ENCODE measurements around the gene WLS. TPM values are rescaled to one million over a fixed set of nuclear protein-coding genes. Genes with fewer than 3 reads are reported as not detected.

The WLS gene
- total and polyA plus RNA-seq, 2 experiments from 2014 or later = 0.87 to 1.2 TPM

GRCh38 chr1:68166348-68166747, 66.0 kb downstream of the WLS start:
- no peak overlapping the region for H3K4me3 Mint-ChIP-seq
- H3K4me3 ChIP-seq = no peak overlapping the region
- H2AFZ ChIP-seq = no peak overlapping the region
- H3K79me2 ChIP-seq (replicated peaks; ENCODE audit: insufficient read depth) = no peaks in the 10 kb centered on the region
- no peak overlapping the region for H3K4me2 ChIP-seq
- ATAC-seq (no peak), DNase-seq (ENCODE audit: low spot score) (no peak)
- TF ChIP-seq ZNF331 (CRISPR knock-in tag; IDR thresholded peaks at IDR 0.05; ENCODE audit: low read depth) = no peak
- TF ChIP-seq CREB1 (CRISPR knock-in tag; IDR thresholded peaks at IDR 0.05; ENCODE audit: low read depth) = no peak
- no peak for TF ChIP-seq EZH2phosphoT487 (IDR thresholded peaks at IDR 0.05; ENCODE audit: unreplicated experiment)
- no peak for TF ChIP-seq ETS1 (IDR thresholded peaks at IDR 0.05)
- no peak for TF ChIP-seq EZH2 (IDR thresholded peaks at IDR 0.05; ENCODE audit: low read depth, unreplicated experiment)
- TF ChIP-seq JUNB (IDR thresholded peaks at IDR 0.05; ENCODE audit: unreplicated experiment) = no peak
- TF ChIP-seq ZNF462 (CRISPR knock-in tag; IDR thresholded peaks at IDR 0.05) = no peak
- H3K27ac ChIP-seq (ENCODE audit: low read depth) = no peak overlapping the region
- H3K36me3 Mint-ChIP-seq (ENCODE audit: low read depth) = no peaks in the 10 kb centered on the region
- no peaks in the 10 kb centered on the region for H3K4me1 Mint-ChIP-seq
- no peaks in the 10 kb centered on the region for H3K4me1 ChIP-seq (ENCODE audit: insufficient read depth)
- H4K20me1 ChIP-seq (replicated peaks; ENCODE audit: insufficient read depth) = no peaks in the 10 kb centered on the region
- H3K36me3 ChIP-seq (ENCODE audit: insufficient read depth) = no peaks in the 10 kb centered on the region
- no peaks in the 10 kb centered on the region for H3K27me3 ChIP-seq (ENCODE audit: insufficient read depth)
- H3K27ac Mint-ChIP-seq = no peak overlapping the region
- no peaks in the 10 kb centered on the region; the same call in 1 of the 3 replicates for H3K9me3 Mint-ChIP-seq
- H3K27me3 Mint-ChIP-seq (ENCODE audit: insufficient read depth, low read depth, poor library complexity) = no peaks in the 10 kb centered on the region
- H3F3A ChIP-seq (replicated peaks; ENCODE audit: low read depth) = no peaks in the 10 kb centered on the region
- no peaks in the 10 kb centered on the region for H3K9me2 ChIP-seq (ENCODE audit: insufficient read depth)
